Keratinocyte (primary cell): ENCODE data around the gene FGFR1OP2. TPM values are rescaled to one million over a fixed set of nuclear protein-coding genes. Genes with fewer than 3 reads are reported as not detected.

Experiments used
- DNase-seq: peaks from one replicate; pipeline ENCODE4 v3.0.0-alpha.2; 2011; ENCODE audit warnings: low read depth, missing footprints, low spot score
- FAIRE-seq: peaks from 2 replicates; lab custom pipeline; 2011; peaks lifted over from hg19 to GRCh38; lab: Jason Lieb, UNC
- H2AFZ ChIP-seq: 2 replicates; pipeline ENCODE4 v1.6.0; 2012; ENCODE audit warnings: low read length, control low read depth, inconsistent platforms; ENCODE audit not compliant: control insufficient read depth
- H3K27ac ChIP-seq: 2 replicates; pipeline ENCODE4 v1.5.1; 2011; ENCODE audit warnings: low read length; ENCODE audit not compliant: control insufficient read depth, insufficient read depth
- H3K27me3 ChIP-seq: 3 replicates; pipeline ENCODE4 v1.6.0; 2011; ENCODE audit warnings: low read length; ENCODE audit not compliant: control insufficient read depth, insufficient read depth; ENCODE audit errors: extremely low read depth
- H3K36me3 ChIP-seq, 2 experiments: 2 replicates in 1 of 2; 3 replicates in 1 of 2; pipeline ENCODE4 v1.5.1; 2011; ENCODE audit warnings: low read length in 2 of 2, mild to moderate bottlenecking in 1 of 2; ENCODE audit not compliant: control insufficient read depth in 2 of 2, insufficient read depth in 2 of 2; ENCODE audit errors: extremely low read depth in 1 of 2
- H3K4me1 ChIP-seq: 3 replicates; pipeline ENCODE4 v1.5.1; 2011; ENCODE audit warnings: low read length; ENCODE audit not compliant: control insufficient read depth, insufficient read depth; ENCODE audit errors: extremely low read depth
- H3K4me2 ChIP-seq: 3 replicates; pipeline ENCODE4 v1.6.0; 2011; ENCODE audit warnings: low read depth, low read length; ENCODE audit not compliant: control insufficient read depth, insufficient read depth; ENCODE audit errors: extremely low read depth
- H3K4me3 ChIP-seq, 3 experiments: fragments of 200-600 bp in 1 of 3; sonication (generic) in 1 of 3; 2 replicates in 2 of 3; 3 replicates in 1 of 3; pipeline ENCODE4 v1.5.1; 2011 to 2016; ENCODE audit warnings: low read length in 3 of 3, mild to moderate bottlenecking in 3 of 3, control low read depth in 2 of 3, inconsistent platforms in 1 of 3, low read depth in 1 of 3, mixed read lengths in 1 of 3, mixed run types in 1 of 3, moderate library complexity in 1 of 3; ENCODE audit not compliant: control insufficient read depth in 2 of 3, insufficient read depth in 2 of 3; ENCODE audit errors: extremely low read depth in 1 of 3
- H3K79me2 ChIP-seq: 2 replicates; pipeline ENCODE4 v1.6.0; 2012; ENCODE audit warnings: low read length; ENCODE audit not compliant: control insufficient read depth, insufficient read depth
- H3K9ac ChIP-seq: 3 replicates; pipeline ENCODE4 v1.6.0; 2011; ENCODE audit warnings: low read length; ENCODE audit not compliant: control insufficient read depth, insufficient read depth; ENCODE audit errors: extremely low read depth
- H3K9me1 ChIP-seq: 3 replicates; pipeline ENCODE4 v1.6.0; 2011; ENCODE audit warnings: low read length; ENCODE audit not compliant: control insufficient read depth, insufficient read depth; ENCODE audit errors: extremely low read depth
- H3K9me3 ChIP-seq: 2 replicates; pipeline ENCODE4 v1.5.1; 2012; ENCODE audit warnings: low read depth, low read length; ENCODE audit not compliant: control insufficient read depth
- H4K20me1 ChIP-seq: 3 replicates; pipeline ENCODE4 v1.6.0; 2011; ENCODE audit warnings: low read length; ENCODE audit not compliant: control insufficient read depth, insufficient read depth; ENCODE audit errors: extremely low read depth
- EZH2 ChIP-seq: IDR thresholded peaks from one replicate; pipeline ENCODE4 v1.6.1; 2012; ENCODE audit warnings: inconsistent platforms, mild to moderate bottlenecking, low read length, moderate library complexity
- dilution Hi-C: fragments of 300-500 bp; cut with MboI; formaldehyde crosslinking; loops from one replicate; pipeline ENCODE4 v1.7.0; 2020; ENCODE audit warnings: low sequenced_read_pairs; ENCODE audit not compliant: extremely low pct_ligation_motif_present
- polyA plus RNA-seq, 5 experiments: library from polyadenylated mRNA; depleted of rRNA in 3 of 5; stranded (reverse) in 3 of 5; stranded (forward) in 1 of 5; unstranded in 1 of 5; fragments of >200 nt; gene quantifications; 1 replicate in 1 of 5; 2 replicates in 3 of 5; 3 replicates in 1 of 5; pipeline versions ENCODE4 v1.2.1 to v1.2.3, GENCODE V29; 2011 to 2012; ENCODE audit warnings: missing spikeins in 2 of 5, low read depth in 1 of 5, low replicate concordance in 1 of 5
- TF ChIP-seq, protein P1 (sequence below), 3 experiments: IDR thresholded peaks in 1 of 3; conservative IDR thresholded peaks in 1 of 3; optimal IDR thresholded peaks in 1 of 3; 2 replicates in 2 of 3; 3 replicates in 1 of 3; pipeline versions ENCODE3 to v1.5.1; 2011; ENCODE audit warnings: low read length in 3 of 3, mild to moderate bottlenecking in 3 of 3, moderate library complexity in 2 of 3, control low read depth in 1 of 3, inconsistent platforms in 1 of 3; ENCODE audit not compliant: insufficient read depth in 2 of 3; ENCODE audit errors: extremely low read depth in 1 of 3

FGFR1OP2 gene
- polyA plus RNA-seq, 1 donor (not counting 4 experiments of a cell fraction or from before 2014, with no cell fraction given), result 34.9 TPM

- H2AFZ ChIP-seq, result no peak overlapping the region
- H3K4me3 ChIP-seq, result peak overlapping the region in 2 of 3 experiments; percentile 27 to 44
- H3K27ac ChIP-seq, result no peak overlapping the region
- no peaks in the 10 kb centered on the region for H3K36me3 ChIP-seq
- no peaks in the 10 kb centered on the region for H3K27me3 ChIP-seq
- peak overlapping the region; percentile 20 for H3K9ac ChIP-seq
- no peak for DNase-seq
- H3K4me1 ChIP-seq, result peaks cover 16% of the 10 kb centered on the region
- no peaks in the 10 kb centered on the region for H3K9me1 ChIP-seq
- no peak for FAIRE-seq
- dilution Hi-C loops, result no loop called here
- no peaks in the 10 kb centered on the region for H3K9me3 ChIP-seq
- peak overlapping the region; percentile 90 for H3K4me2 ChIP-seq
- H4K20me1 ChIP-seq, result no peaks in the 10 kb centered on the region
- peaks cover 92% of the 10 kb centered on the region for H3K79me2 ChIP-seq
- no peak for TF ChIP-seq EZH2
- TF ChIP-seq, protein P1, sequence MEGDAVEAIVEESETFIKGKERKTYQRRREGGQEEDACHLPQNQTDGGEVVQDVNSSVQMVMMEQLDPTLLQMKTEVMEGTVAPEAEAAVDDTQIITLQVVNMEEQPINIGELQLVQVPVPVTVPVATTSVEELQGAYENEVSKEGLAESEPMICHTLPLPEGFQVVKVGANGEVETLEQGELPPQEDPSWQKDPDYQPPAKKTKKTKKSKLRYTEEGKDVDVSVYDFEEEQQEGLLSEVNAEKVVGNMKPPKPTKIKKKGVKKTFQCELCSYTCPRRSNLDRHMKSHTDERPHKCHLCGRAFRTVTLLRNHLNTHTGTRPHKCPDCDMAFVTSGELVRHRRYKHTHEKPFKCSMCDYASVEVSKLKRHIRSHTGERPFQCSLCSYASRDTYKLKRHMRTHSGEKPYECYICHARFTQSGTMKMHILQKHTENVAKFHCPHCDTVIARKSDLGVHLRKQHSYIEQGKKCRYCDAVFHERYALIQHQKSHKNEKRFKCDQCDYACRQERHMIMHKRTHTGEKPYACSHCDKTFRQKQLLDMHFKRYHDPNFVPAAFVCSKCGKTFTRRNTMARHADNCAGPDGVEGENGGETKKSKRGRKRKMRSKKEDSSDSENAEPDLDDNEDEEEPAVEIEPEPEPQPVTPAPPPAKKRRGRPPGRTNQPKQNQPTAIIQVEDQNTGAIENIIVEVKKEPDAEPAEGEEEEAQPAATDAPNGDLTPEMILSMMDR (optimal IDR thresholded peaks at IDR 0.05 in 1 of 3, IDR thresholded peaks at IDR 0.05 in 1 of 3, conservative IDR thresholded peaks at IDR 0.05 in 1 of 3; ENCODE audit: extremely low read depth in 1 of 3, insufficient read depth in 2 of 3, low read length in 3 of 3), result no peak
Measured at GRCh38 chr12:26940516-26941214, 2.4 kb downstream of the FGFR1OP2 start.

DNA sequence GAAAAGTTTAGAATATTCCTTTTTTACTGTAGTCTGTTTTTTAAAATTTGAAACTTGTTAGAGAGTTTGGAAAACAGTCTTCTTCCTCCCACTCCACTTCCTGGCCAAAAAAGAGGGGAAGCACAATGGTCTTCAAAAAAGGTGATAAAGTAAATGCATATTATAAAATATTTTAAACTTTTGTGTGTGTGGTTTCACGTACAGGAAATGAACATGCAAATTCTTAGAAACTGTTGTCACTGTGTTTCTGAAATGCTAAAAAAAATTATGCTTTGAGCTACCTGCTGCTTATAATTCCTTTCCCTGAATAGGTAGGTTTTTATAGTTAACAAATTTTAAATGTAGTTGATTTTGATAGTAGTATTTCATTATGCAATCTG lies 2.9 kb downstream of the FGFR1OP2 start:
- peak overlapping the region in 2 of 3 experiments; percentile 27 to 44 for H3K4me3 ChIP-seq
- no peak for FAIRE-seq
- H3K9ac ChIP-seq, result peak overlapping the region; percentile 20
- no peaks in the 10 kb centered on the region for H4K20me1 ChIP-seq
- dilution Hi-C loops, result no loop called here
- TF ChIP-seq EZH2, result no peak
- TF ChIP-seq, protein P1 (optimal IDR thresholded peaks at IDR 0.05 in 1 of 3, IDR thresholded peaks at IDR 0.05 in 1 of 3, conservative IDR thresholded peaks at IDR 0.05 in 1 of 3; ENCODE audit: extremely low read depth in 1 of 3, insufficient read depth in 2 of 3, low read length in 3 of 3), result no peak
- no peak overlapping the region for H3K27ac ChIP-seq
- no peak overlapping the region for H2AFZ ChIP-seq
- H3K4me1 ChIP-seq, result peaks cover 11% of the 10 kb centered on the region
- peaks cover 92% of the 10 kb centered on the region for H3K79me2 ChIP-seq
- H3K27me3 ChIP-seq, result no peaks in the 10 kb centered on the region
- H3K4me2 ChIP-seq, result peak overlapping the region; percentile 90
- no peaks in the 10 kb centered on the region for H3K36me3 ChIP-seq
- H3K9me1 ChIP-seq, result no peaks in the 10 kb centered on the region
- no peak for DNase-seq
- H3K9me3 ChIP-seq, result no peaks in the 10 kb centered on the region
